NCI-H460 (cell line): Measurements from ENCODE around the gene TM7SF3. TPM values are rescaled to one million over a fixed set of nuclear protein-coding genes. Genes with fewer than 3 reads are reported as not detected.

Source experiments
- DNase-seq: peaks from one replicate; pipeline ENCODE4 v3.0.0-alpha.2; 2016; ENCODE audit warnings: low read depth; ENCODE audit errors: extremely low read depth
- total RNA-seq: library from RNA; depleted of rRNA; stranded (reverse); fragments of >200 nt; shearing (Covaris generic); gene quantifications from 2 replicates; pipeline ENCODE4 v1.2.3, GENCODE V29; 2014; rRNA removed

The TM7SF3 gene
- total RNA-seq, 1 experiment from 2014 or later, result 117 TPM

GRCh38 chr12:26936559-26937442 lies 77.4 kb downstream of the TM7SF3 start:
- no peak for DNase-seq

GRCh38 chr12:26935636-26936378 lies 78.4 kb downstream of the TM7SF3 start:
- no peak for DNase-seq

- DNase-seq, result no peak
Measured at GRCh38 chr12:26929590-26929989, 84.6 kb downstream of the TM7SF3 start.

- no peak for DNase-seq
Measured at GRCh38 chr12:26928661-26929060, 85.5 kb downstream of the TM7SF3 start.

Other genes starting within 250 kb of the TM7SF3 start
- gene ITPR2, start 181.2 kb downstream of the TM7SF3 start, total RNA-seq, result 5.0 and 5.5 TPM in 2 replicates
- 46.0 and 53.1 TPM in 2 replicates for gene INTS13, start 76.4 kb downstream of the TM7SF3 start, total RNA-seq
- gene FGFR1OP2, start 75.9 kb downstream of the TM7SF3 start, total RNA-seq, result 19.9 and 27.1 TPM in 2 replicates
- gene MED21, start 8.2 kb upstream of the TM7SF3 start, total RNA-seq, result 56.3 and 59.2 TPM in 2 replicates
- gene C12orf71, start 68.2 kb upstream of the TM7SF3 start, total RNA-seq, result not detected in 2 replicates
- 17.6 and 19.4 TPM in 2 replicates for gene STK38L, start 229.9 kb upstream of the TM7SF3 start, total RNA-seq